ENCODE results near the gene OTOP2.

OTOP2 gene

GRCh38 chr17:74925242-74925641 is 1.2 kb downstream of the OTOP2 start:
- DNase-seq, result no peak

- no peak for DNase-seq
Observed at GRCh38 chr17:74928786-74929185, 4.7 kb downstream of the OTOP2 start.

- DNase-seq, result no peak
Observed at GRCh38 chr17:74930535-74931036, 6.5 kb downstream of the OTOP2 start.

- DNase-seq, result no peak
Observed at GRCh38 chr17:74935048-74935447, 11.0 kb downstream of the OTOP2 start.

GRCh38 chr17:74935585-74936469 is 11.8 kb downstream of the OTOP2 start, which contains the start of gene OTOP3:
TSS of gene OTOP3 (plus strand) at chr17:74935898. CDS start at chr17:74935922, 24 bp downstream.
- no peak for DNase-seq

- no peak for DNase-seq
Observed at GRCh38 chr17:74936470-74936799, 12.4 kb downstream of the OTOP2 start.

- DNase-seq, result no peak
Observed at GRCh38 chr17:74937064-74938051, 13.3 kb downstream of the OTOP2 start.

GRCh38 chr17:74938194-74938950 is 14.3 kb downstream of the OTOP2 start:
- no peak for DNase-seq

- DNase-seq, result no peak
Observed at GRCh38 chr17:74939534-74939933, 15.5 kb downstream of the OTOP2 start.

GRCh38 chr17:74941128-74941725 is 17.2 kb downstream of the OTOP2 start:
- no peak for DNase-seq

- no peak for DNase-seq
Observed at GRCh38 chr17:74943808-74944522, 19.9 kb downstream of the OTOP2 start.

GRCh38 chr17:74945543-74945942 is 21.5 kb downstream of the OTOP2 start:
- DNase-seq, result no peak

GRCh38 chr17:74946641-74947040 is 22.6 kb downstream of the OTOP2 start:
- DNase-seq, result no peak

GRCh38 chr17:74947041-74947754 is 23.1 kb downstream of the OTOP2 start:
- DNase-seq, result no peak

GRCh38 chr17:74949455-74950115 is 25.5 kb downstream of the OTOP2 start:
- DNase-seq, result no peak

GRCh38 chr17:74950207-74950606 is 26.1 kb downstream of the OTOP2 start:
- no peak for DNase-seq

GRCh38 chr17:74951065-74951464 is 27.0 kb downstream of the OTOP2 start:
- no peak for DNase-seq

- no peak for DNase-seq
Observed at GRCh38 chr17:74951680-74952421, 27.8 kb downstream of the OTOP2 start.

- no peak for DNase-seq
Observed at GRCh38 chr17:74952431-74953133, 28.5 kb downstream of the OTOP2 start.

All from effector CD8-positive, alpha-beta T cell (primary cell).